Measurements from ENCODE around the gene C4BPA.

Gene C4BPA

DNA sequence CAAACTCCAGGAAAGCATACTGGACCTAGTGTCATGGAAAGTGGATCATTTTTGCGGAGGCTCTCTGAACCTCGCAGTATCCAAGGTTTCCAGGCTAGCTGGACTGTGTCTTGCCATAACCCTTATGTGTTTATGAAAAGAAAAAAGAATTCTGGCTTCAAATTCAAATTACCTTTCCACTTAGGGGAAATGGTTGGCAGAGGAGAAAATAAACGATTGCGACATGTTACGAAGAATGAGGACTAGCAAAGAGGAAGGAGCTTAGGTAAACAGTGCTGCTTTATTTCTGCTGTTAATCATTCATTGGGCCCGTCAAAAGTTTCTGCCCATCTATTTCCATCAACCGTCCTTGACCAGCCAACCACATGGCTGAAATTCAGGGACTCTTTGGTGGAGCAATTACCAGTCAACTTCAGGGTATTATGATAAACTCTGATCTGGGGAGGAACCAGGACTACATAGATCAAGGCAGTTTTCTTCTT lies at the start of gene C4BPA:
C4BPA (plus strand) TSS at position 342 of the 482 bp plus-strand sequence. CDS start 8,793 bp downstream, outside the sequence.
- no peak for DNase-seq (ENCODE audit: low read depth in 2 of 2)

DNA sequence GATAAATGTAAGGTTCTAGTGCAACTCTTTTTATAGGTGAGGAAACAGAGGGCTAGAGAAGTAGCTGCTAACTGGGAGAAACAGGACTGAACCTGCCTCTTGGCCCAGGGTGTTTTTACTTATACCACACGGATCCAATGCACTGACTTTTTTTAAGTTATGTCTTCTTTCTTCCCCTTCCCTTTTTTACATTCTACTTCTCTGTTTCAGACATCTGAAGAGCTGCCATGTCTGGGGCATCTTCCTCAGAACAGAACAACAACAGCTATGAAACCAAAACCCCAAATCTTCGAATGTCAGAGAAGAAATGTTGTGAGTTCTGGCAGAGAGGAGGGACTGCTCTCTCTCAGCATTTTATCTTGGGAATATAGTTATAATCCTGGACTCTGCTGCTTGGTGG lies 49.5 kb upstream of the C4BPA start:
- no peak for DNase-seq (ENCODE audit: low read depth in 2 of 2)

DNA sequence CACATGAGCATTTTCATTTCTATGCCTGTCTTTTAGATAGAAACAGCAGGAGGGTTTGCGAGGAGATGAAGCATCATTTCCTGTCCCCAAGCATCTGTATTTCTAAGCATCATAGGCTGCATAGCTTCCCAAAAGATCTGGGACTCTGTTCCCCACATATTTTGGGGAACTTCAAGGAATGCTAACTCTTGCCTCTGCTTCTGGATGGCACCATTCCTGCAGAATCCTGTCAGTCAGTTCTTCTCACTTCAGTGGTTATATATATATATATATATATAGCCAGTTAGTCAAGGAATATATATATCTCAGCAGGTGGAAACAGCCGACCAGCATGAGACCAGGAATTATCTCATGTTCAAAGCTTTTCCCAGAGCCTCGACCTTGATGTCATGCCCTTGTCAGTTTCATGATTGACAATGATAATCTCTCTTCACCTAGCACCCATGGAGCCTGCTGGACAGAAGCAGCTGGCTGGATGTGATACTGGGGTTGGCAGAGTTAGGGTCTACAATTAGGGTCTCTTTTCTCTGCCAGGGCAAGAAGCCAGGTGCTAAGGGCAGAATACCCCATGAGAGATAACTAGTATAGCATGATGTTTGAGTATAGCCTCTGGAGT lies 48.5 kb upstream of the C4BPA start:
- DNase-seq (ENCODE audit: low read depth in 2 of 2): no peak

DNA sequence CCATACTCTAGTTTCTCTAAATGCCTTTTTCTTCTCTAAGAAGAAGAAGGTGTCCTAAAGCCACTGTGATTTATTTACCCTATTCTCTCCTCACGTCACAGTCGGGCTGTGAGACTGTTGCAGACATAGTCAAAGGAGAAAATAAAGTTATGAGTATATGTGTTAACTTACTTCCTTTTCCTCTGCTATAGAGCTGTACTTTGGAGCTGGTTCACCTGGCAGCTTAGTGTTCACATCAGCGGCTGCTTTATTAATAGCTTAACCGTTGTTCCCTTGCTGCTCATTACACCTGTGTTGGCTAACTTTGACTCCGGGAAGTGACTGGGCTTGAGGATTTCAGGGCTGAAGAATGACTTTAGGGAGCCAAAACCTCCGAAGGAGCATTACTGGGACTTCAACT lies 47.4 kb upstream of the C4BPA start:
- no peak for DNase-seq (ENCODE audit: low read depth in 2 of 2)

DNA sequence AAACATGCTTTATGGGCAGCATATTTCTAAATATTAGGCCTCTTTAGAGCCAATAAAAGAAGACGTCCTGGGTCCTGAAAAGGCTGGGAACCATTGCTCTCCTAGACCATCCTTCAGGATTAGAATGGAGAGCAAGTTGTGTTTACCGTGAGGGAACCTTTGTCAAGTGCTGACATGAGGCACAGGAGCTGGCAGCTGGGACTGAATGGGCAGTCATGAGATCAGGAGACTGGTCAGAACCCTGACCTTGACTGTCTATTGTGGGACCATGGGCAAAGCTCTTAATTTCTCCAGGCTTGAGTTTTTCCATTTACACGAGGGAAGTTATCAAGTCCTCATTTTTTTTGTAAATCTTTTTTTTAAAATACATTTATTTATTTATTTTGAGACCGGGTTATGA lies 45.8 kb upstream of the C4BPA start:
- DNase-seq (ENCODE audit: low read depth in 2 of 2): no peak

DNA sequence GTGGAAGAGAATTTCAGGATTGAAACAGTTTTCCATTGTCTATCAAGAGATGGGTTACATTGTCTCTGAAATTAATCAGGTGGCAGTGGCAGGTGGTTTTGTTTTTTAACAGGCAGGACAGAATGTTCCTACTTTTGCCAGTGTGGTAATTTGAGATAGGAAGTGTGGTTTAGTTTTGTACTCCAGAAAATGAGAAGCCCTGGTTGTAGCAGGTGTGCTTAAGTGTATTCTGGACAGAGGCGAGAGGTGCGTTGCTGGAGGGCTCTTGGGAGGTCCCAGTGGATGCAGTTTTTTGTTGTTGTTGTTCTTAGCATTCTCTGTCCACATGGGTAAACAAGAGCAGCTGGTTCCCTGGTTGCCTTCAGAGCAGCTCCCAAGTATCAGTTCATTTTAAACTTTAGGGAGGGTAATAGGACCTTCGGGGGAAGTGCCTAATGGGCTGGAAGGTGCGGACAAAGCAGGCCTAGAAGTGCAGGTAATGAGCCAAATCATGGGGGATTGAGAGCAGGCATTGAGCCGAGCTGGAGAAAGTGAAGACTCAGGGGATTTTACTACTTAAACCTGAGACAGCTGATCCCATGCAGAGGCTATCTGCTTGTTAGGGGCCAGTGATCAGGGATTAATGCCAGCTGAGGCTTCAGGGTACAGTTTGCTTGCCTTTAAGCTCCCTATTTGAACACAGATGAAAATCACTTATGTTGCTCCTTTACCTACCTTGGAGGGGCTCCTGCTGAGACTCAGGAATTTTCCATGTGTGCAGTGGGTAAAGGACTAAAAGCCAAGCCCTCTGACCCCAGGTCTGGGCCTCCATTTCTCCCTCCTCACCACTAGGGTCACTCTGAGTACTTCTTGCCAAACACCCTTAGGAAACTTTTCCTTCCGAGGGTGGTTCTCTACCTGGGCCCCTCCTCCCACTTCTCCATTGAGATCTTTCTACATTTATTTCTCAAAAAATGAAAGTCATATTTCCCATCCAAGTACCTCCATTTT lies 44.9 kb upstream of the C4BPA start:
- no peak for DNase-seq (ENCODE audit: low read depth in 2 of 2)

DNA sequence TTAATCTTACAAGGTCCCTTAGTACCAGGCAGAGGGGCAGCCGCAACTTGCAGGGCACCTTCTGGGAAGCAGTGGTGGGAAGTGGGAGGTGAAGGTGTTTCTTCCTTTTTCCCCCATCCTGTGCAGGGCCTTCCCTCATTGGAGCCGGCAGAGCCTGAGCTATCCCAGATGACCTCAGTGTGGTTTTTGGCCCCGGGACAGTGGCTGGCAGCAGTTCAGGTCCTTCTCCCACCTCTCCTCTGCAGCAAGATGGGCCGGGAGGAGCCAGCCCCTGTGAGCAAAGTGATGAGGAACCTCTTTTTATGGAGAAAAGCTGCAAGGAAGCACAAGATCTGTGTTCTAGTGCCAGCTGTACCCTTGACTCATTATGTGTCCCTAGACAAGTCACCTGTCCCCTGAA lies 44.2 kb upstream of the C4BPA start:
- no peak for DNase-seq (ENCODE audit: low read depth in 2 of 2)

DNA sequence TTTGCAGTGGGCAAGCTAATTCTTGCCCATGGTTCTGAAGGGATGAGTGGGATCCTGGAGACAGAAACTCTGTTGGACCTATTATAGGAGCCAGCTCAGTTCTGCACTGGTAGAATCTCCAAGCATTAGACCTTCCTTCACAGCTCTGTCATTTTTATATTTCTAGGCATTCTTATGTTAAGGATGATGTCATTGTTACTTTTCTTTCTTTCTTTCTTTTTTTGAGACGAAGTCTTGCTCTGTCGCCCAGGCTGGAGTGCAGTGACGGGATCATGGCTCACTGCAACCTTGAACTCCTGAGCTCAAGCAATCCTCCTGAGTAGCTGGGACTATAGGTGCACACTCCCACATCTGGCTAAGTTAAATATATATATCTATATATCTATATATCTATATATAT lies 43.4 kb upstream of the C4BPA start:
- DNase-seq (ENCODE audit: low read depth in 2 of 2): no peak

DNA sequence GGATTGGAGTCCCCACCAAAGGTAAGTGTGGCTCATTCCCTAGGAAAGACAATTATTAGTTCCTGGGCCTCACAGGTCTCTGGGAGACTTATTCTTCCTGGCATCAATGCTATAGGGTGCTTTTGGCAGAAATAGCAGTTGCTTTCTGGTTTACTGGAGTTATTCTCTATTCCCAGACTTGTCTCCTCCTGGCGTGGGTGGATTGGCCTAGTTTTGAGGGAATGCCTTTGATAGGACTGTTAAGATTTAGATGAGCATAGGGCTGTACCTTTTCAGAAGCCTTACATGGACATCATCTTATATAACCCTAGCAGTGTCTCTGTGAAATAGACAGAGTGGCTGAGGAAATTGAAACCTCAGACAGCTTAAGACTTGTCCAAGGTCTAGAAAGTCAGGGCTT lies 42.0 kb upstream of the C4BPA start:
- no peak for DNase-seq (ENCODE audit: low read depth in 2 of 2)

DNA sequence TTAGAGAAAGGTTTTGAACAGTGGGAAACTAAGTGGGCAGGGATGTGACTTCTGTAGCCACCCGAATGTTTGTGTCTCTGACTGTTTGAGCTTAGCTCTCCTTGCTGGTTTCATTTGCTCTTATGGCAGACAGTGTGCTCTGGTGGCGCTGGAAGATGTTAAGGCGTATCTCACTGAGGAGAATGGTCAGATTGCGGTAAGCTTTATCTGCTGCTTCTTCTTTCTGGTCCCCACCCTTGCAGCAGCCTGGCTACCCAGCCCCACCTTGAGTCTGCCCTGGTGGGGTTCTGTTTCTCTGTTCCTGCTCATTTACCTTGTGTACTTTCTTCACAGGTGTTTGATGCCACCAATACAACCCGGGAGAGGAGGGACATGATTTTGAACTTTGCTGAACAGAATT lies 41.0 kb upstream of the C4BPA start:
- DNase-seq (ENCODE audit: low read depth in 2 of 2): no peak

DNA sequence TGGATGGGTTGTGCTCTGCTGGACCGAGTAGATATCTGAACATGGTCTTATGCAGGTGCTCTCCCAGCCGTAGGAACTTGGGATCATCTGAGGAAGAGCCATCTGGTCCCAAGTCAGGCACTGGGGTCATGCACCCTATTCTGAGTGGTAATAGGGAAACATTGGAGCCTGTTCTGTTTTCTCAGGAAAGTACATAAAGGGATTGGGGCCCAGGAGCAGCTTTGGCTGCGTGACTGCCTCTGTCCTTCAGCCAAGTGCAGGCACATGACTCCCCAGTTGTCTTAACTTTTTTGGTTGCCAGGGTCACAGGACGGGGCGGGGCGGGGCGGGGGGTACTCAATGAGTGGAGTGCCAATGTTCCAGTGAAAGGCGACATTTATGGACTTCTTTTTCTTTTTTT lies 39.5 kb upstream of the C4BPA start:
- DNase-seq (ENCODE audit: low read depth in 2 of 2): no peak

DNA sequence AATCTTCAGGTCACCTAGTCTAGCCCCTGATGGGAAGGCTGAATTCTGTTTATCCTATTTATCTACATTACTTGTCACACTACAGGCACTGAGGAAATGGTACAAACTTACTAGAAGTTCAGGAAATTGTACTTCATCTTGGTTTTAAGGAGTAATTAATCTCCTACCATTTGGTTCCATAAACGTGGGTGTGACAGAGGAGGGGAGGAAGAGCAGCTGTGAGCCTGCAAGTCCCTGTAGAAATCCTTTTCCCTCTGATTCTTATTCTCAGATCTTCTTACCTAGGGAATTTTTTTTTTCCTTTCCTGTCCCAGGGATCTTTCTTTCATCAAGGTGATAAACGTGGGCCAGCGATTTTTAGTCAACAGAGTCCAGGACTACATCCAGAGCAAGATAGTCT lies 36.8 kb upstream of the C4BPA start:
- no peak for DNase-seq (ENCODE audit: low read depth in 2 of 2)

DNA sequence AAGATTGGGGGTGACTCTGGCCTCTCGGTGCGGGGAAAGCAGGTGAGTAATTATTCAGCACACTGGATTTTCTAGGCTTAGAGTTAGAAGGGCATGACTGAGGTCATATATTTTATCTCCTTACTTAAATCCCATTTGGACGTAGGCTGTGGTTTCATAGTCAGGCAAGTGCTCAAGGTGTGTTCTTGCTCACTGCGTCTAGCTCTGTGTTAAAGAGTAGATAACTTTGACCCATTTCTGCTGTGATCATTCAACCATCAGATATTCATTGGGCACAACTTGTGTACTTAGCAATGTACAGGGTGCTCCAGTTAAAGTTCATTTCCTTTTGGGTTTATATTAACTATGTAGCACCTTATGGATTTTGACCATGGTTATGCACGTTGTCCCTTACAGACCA lies 36.4 kb upstream of the C4BPA start:
- DNase-seq (ENCODE audit: low read depth in 2 of 2): no peak

DNA sequence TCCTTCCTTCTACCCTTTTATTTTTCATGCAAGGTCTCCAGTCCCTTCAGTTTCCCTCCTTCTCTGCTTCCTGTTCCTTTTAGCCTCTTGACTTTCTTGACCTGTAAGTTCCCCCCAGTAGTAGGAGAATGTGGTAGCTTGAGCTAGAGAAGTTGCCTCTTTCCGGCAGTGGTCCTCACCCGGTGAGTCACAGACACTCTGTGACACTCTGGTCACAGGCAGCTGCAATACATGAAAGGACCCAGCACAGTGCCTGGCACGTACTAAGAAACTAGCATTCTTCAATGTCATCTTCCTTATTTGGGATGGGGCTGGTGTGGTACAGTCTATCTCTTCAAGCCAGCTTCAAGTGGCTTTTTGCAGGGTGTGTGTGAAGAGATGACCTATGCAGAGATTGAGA lies 35.0 kb upstream of the C4BPA start:
- DNase-seq (ENCODE audit: low read depth in 2 of 2): no peak

DNA sequence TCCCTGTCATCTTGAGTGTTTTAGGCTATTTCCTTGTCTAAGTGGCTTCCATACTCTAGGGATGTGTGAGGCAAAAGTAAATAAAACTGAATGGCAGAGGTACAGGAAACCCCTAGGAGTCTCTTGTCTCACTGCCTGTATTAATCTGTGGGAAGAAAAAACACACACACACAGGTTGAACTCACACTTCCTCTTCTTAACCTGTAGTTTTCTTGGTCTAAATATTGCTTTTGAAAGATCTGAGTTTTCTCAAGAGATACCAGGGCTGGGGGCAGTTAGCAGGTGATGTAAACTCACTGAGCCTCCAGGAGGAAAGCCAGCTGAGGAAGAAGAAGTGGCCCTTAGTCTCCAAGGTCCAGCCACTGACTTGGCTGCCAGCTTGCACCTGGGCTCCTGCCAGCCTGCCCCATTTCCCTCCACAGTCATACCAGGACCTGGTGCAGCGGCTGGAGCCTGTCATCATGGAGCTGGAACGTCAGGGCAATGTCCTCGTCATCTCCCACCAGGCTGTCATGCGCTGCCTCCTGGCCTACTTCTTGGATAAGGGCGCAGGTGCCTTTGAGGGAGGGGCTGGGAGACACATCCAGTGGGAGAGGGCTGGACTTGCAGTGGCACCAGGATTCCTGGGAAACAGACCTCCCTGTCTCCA lies 34.1 kb upstream of the C4BPA start:
- no peak for DNase-seq (ENCODE audit: low read depth in 2 of 2)

DNA sequence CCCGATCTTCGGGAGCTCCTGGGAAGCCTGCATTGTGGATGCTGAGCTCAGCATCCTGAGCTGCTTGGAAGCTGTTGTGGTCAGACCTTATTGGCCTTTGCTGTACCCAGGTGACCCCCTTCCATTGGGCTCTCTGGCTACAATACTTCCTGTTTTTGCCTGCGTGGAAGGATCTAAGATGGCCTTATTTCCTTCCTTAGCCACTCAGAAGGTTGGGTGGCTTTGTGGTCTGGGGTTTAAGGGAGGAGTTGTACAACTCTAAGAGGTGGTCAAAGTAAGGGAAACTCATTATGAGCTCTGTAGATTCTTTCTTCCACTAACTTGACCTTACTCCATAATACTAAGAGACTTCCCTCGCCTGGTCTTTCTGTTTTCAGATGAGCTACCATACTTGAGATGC lies 33.2 kb upstream of the C4BPA start:
- DNase-seq (ENCODE audit: low read depth in 2 of 2): no peak

DNA sequence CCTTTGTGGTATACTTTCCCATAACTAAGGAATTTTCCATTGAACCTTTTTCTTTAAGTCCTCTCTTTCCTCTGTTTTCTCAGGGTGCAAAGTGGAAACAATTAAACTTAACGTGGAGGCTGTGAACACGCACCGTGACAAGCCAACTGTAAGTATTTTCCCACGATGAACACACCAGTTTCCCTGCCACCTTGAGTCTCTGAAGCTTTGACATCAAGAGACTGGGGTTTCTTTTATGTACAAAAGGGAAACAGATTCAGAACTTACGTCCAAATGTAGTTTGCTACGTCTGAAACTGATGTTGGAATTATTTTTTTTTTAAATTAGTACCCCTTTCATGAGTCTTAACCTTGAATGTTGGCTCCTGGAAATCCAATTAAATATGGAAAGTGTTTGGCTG lies 32.6 kb upstream of the C4BPA start:
- no peak for DNase-seq (ENCODE audit: low read depth in 2 of 2)

DNA sequence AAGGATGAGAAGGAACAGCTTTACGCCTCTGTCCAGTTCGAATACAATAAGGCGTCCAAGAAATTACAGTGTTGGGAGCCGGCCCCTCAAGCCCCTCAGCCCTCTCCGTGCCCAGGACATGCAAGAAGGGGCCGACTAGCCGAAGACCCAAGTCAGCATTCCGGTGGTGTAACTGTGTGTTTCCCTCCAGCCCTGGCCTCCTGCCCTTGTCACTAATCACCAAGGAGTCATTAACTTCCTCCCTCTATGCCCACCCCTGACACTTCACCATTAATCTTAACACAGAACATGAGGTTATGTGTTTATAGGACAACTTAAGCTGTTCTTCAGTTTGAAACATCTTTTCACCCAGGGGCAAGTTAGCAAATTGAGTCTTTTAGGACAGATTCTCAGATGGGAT lies 31.8 kb upstream of the C4BPA start:
- DNase-seq (ENCODE audit: low read depth in 2 of 2): no peak

DNA sequence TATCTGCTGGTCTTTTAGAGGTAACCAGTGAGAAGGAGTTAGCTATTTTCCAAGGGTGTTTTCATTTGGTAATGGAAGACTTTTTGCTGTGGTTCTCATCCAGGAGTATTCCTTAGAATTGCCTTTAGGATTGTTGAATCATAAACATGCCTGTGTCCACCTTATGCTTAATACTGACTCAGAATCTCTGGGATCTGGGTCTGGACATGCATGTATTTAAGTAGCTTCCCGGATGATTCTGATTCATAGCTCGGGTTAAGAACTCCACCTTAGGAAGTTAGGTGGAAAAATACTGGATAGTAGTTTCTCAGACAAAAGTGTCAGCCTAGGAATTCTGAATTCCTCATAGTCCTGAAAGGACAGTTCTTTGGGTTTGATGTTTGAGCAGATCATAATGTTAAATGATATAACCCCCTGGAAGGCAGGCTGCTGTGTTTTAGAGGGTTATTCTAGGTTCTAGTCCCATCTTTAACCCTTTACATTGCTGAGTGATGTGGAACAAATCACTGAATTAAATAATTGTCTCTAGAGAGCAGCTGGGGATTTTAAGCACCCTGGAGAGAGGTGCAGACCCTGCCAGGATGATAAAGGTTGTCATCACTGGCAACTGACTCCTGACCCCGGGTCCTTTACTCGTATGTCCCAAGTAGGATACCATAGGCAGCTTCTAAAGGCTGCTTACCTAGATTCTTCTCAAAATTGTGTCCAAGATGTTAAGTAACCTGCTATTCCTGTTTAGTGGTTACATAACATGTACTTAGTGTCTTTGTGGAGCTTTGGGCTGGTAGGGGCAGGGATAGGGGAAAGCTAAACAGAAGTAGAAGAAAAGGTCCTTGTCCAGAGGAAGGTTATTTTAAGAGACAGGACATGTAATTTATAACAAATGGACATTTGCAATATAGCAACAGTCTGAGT lies 29.9 kb upstream of the C4BPA start:
- no peak for DNase-seq (ENCODE audit: low read depth in 2 of 2)

DNA sequence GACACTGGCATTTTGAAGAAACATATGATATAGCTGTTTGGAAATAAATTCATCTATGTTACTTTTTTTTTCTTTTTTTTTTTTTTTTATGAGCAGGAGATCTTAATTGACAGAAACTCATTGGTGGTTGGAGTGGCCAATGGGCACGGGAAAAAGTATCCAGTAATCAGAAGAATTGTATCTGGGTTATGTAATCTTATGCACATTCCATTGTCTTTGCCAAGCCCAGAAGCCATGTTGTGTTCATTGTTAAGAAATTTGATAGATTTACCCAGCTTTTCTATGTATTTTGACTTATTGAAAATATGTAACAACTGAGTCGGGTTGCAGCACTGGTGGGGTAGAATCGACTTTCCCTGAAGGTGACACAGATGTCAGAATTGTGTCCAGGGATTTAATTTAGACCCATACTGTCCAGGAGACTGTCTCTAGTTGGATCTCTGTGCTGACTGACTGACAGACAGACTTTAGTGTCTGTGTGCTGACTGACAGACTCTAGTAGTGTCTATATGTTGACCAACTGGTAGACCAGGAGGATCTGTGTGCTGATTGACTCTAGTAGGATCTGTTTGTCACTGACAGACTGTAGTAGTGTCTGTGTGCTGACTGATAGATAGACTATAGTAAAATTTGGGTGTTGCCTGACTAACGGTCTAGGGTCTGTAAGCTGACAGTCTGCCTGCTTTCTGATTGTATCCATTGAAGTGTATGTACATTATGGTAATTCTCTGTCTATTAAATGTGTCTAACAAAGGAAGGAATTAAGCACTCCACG lies 27.7 kb upstream of the C4BPA start:
- DNase-seq (ENCODE audit: low read depth in 2 of 2): no peak

DNA sequence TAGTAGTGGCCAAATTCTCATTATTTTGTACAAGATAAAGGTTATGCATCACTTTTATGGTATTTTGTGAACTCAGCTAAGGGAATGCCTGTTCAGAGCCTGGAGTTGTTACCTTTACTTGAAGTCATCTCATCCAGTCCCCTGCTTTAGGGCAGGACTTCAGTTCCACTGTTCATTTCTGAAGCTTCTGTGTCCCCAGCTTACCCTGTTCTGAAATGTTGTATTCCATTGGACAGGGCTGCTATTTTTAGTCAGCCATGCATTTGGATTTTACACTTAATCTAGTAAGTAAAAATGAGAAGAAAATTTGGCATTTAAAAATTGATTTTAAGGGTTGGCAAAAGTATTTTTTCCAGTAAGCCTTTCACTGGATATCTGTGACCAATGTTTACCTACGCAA lies 27.0 kb upstream of the C4BPA start:
- DNase-seq (ENCODE audit: low read depth in 2 of 2): no peak
